UCSD-AML1 (cell line): ENCODE measurements around the gene LMX1A.
A peak's percentile ranks its signal among the peaks of the same experiment; 100 is the strongest.

Experiments
- DNase-seq: peaks from one replicate; lab custom pipeline; 2025; ENCODE audit not compliant: unreplicated experiment; lab: John Stamatoyannopoulos, UW

The LMX1A gene

DNA sequence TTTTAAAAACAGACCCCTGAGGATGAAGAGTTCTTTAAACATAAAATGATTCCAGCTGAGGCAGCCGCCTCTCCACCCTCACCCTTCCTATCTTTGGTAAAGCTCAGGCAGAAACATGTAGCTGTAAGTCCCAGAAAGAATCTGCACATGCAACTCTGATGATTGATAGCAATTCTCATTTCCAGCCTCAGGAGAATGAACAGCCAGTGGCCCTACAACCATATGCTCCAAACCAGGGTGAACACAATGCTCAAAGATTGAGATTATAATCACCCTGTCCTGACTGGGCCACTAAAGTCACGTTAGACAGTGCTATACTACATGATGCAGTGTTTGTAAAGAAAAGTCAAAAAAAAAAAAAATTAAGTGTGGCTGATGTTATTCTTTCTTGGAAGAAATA is 80.2 kb downstream of the LMX1A start:
- no peak for DNase-seq

DNA sequence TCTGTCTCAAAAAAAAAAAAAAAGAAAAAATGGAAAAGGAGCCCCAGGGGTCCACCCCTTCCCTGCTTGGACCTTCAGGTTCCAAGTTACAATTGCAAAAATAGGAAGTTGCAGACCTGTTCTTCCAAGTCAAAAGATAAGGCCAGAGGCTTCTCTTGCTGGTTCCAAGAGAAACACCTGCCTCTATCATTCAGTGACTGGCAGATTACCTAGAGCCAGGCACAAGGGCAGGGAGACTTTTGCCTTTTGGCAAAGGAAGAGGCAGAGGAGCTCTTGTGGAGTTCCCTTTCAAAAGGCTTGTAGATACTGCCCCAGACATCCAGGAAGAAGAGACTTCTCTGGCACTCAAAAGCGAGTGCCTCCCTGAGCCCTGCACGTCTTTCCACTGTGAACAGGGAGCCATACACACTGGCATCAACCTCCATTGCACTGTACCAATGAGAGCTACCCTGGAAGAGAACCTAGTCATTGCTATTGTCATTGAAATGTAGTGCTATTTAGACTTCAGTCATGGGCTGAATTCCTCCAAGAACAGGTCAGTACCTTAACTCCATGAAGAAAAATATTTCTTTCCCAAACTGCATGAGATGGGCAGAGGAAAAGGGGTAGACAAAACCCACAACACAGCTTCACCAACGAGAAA is 91.2 kb downstream of the LMX1A start:
- DNase-seq = no peak

- DNase-seq = no peak
These were observed 96.6 kb downstream of the LMX1A start for GRCh38 chr1:165259706-165260428.

- DNase-seq = no peak
These were observed 97.3 kb downstream of the LMX1A start for GRCh38 chr1:165259236-165259635.

DNA sequence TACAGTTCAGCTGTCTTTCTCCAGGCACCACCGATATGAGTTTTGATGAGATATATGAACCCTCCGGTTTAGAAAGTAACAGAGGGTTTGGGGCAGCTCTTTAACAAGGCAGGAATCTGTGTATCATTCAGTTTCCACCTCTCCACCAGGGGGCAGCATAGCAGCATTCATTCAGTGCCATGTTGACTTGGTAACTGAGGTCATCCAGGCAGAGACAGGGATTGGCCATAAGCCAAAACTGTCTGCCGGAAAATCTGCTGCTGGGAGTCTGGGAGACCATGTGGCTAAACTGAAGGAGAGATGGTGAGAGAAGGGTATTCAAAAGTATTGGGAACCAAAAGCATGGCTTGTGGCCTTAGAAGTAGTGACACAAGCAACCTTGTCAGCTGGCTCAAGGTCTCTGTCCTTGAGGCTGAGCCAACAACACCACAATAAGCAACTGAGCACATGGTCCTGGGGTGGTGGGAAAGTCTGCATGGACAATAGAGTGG is 98.5 kb downstream of the LMX1A start:
- DNase-seq = peak; percentile 32

- no peak for DNase-seq
These were observed 101.5 kb downstream of the LMX1A start for GRCh38 chr1:165254896-165255625.

DNA sequence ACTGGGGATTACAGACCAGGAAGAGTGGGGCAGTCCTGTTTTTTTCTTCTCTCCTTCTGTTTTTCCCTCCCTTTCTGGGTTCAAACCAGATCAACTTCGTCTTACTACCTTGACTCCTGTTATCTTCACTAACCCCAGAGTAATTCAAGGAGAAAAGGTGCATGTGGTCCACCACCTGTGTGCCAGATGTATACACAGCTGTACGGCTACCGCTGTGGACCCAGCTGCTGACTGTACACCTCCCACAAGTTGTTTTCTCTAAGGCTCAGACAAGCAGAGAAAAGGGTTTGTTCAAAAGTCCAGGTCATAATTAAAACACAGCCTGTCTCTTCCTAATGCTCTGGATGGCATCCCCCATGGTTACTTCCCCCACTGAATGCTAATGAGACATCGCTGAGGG is 102.1 kb downstream of the LMX1A start:
- DNase-seq = no peak

GRCh38 chr1:165253818-165254254 is 102.7 kb downstream of the LMX1A start:
- DNase-seq = no peak

DNA sequence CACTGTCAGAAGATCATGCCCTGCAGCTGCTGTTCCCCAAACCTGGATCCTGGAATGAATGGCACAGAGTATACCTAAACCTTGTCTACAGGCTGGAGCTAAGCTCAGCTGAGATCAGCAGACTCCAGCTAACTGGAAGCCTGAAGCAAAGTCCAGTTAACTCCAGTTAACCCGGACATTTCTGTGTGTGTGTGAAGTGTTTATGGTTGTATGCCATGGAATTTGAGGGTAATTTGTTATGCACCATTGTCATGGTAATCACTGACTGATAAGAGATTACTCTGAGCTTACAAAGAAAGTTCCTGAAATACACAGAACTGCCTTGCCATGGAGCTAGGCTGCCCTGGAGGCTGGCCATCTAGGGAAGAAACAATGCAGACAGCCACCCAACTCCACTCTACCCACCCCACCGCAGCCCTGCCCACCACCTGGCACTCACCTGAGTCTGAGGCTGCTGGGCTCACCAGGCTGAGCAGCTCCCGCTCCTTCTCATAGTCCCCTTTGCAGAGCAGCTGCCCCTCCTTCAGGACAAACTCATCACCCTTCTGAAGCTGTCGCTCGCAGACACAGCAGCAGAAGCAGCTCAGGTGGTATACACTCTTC is 107.4 kb downstream of the LMX1A start:
- DNase-seq = no peak

GRCh38 chr1:165241952-165242351 is 114.6 kb downstream of the LMX1A start:
- DNase-seq = no peak

GRCh38 chr1:165241321-165241720 is 115.2 kb downstream of the LMX1A start:
- no peak for DNase-seq

- DNase-seq = no peak
These were observed 116.0 kb downstream of the LMX1A start for GRCh38 chr1:165240492-165240891.

DNA sequence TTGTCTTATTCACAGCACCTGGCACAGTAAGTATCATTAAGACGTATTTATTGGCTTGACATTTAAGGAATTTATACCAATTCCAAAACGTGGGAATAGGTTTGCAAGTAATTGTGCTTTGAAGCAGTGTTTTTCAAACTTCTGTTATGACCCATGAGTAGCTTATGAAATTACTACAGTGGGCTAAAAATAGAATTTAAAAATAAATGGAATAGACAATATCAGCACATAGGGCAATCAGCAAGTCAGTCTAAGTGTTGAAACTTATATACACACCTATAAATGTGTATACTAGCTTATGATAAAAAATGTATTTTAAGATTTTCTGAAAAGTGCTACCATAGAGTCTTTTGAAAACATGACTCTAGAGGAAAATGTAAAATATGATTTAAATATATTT is 116.6 kb downstream of the LMX1A start:
- DNase-seq = no peak

GRCh38 chr1:165235777-165236291 is 120.7 kb downstream of the LMX1A start:
- no peak for DNase-seq

- DNase-seq = no peak
These were observed 121.2 kb downstream of the LMX1A start for GRCh38 chr1:165235155-165235776.

DNA sequence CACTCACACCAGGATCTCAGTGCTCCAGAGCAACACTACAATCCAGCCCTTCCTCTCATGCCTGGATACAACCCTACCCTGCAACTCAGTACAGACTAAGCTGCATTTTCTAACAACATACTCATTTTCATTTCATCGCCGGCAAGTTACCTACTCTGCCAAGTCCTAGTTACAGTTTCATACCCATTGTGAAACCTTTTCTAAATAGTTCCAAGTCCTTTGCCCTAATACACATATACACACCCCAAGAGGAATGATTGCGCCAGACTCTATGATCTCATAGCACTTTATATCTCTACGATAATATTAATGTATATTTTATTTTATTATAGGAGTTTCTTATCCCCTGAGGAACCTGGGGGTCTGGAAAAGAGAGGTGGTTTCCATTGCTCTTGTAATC is 122.4 kb downstream of the LMX1A start:
- no peak for DNase-seq

- DNase-seq = no peak
These were observed 127.8 kb downstream of the LMX1A start for GRCh38 chr1:165228676-165229075.

DNA sequence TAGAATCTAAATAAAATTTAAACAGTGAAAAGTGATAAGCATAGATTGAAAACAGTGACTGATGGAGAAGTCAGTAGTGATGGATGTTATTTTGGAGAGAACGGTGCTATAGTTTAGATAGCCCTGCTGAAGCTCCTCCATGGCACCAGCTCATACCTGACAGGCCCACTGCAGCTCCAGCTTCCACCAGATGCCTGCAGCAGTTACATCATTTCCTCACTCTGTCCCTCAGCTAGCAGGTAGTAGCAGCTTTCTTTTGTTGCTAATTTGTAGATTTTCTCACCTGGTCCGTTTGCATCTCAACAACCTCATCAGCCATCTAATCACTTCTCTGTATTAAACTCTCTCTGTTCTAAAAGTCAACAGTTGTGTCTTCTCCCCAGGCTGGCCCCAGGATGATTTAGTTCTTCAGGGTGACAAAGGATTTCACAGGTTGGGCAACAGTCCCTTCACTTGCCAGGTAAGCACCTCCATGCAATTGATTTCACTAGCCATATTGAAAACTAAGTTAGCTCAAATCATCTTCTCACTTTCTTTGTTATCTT is 128.3 kb downstream of the LMX1A start:
- no peak for DNase-seq

- no peak for DNase-seq
These were observed 130.2 kb downstream of the LMX1A start for GRCh38 chr1:165226326-165226725.

- no peak for DNase-seq
These were observed 130.9 kb downstream of the LMX1A start for GRCh38 chr1:165225650-165226049.

DNA sequence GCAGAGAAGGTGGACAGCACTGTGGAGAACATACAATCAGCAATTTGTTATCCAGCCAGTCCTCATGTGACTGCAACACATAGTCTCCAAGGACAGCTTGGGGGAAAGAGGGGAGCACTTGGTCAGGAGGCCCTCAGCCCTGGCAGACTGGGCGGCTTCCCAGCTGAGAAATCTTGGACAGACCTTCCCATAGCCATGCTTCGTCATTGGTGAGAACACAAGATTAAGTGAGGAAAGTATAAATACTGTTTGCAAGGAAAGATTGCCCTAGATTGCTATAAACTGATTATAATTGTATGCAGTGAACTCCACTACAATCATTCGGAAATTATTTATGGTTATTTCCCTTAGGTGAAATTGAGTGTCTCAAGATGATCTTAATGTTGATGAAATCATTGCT is 131.5 kb downstream of the LMX1A start:
- no peak for DNase-seq
